ENCODE results near the gene FOXM1. TPM values are rescaled to one million over a fixed set of nuclear protein-coding genes. Genes with fewer than 3 reads are reported as not detected.

Gene FOXM1
- total RNA-seq, 1 donor from 2014 or later: 0.52 TPM

DNA sequence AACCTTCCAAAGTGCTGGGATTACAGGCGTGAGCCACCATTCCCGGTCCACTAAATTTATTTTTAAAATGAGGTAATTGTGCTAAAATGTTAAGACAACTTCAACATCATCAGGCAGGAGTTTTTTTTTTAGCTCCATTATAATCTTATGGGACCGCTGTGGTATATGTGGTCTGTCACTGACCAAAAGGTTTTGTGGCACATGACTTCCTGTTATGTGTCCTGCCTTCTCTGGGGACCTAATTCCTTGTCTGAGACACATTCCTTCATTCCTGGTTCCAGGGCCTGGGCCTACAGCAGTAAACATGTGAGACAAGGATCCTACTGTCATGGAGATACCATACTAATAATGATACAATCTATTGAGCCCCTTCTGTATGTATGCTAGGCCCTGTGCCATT, 25.0 kb downstream of the FOXM1 start:
- Histone ChIP-seq H3K4me1 (ENCODE audit: control insufficient read depth in 3 of 3, insufficient read depth in 3 of 3, low read length in 3 of 3) (peaks cover 0 to 4% (median 2%) of the 10 kb centered on the region in 3 donors), H3K27ac (ENCODE audit: low read depth, low read length) (no peak overlapping the region), H3K9me3 (ENCODE audit: control insufficient read depth in 3 of 3, low read length in 3 of 3) (no peaks in the 10 kb centered on the region)

GRCh38 chr12:2845280-2845679, 31.7 kb downstream of the FOXM1 start:
- Histone ChIP-seq H3K4me3 (ENCODE audit: low read length in 3 of 3) (no peak overlapping the region), H3K27ac (ENCODE audit: low read depth, low read length) (peak overlapping the region; percentile 56), H3K9me3 (ENCODE audit: control insufficient read depth in 3 of 3, low read length in 3 of 3) (no peaks in the 10 kb centered on the region), H3K27me3 (ENCODE audit: control insufficient read depth in 3 of 3, insufficient read depth in 3 of 3, low read length in 3 of 3) (no peaks in the 10 kb centered on the region), H3K4me1 (ENCODE audit: control insufficient read depth in 3 of 3, insufficient read depth in 3 of 3, low read length in 3 of 3) (peaks cover 3 to 10% (median 8%) of the 10 kb centered on the region in 3 donors), H3K9ac (ENCODE audit: low read depth in 1 of 3, low read length in 3 of 3) (peak overlapping the region in 1 of 3 donors; percentile 33), H3K36me3 (ENCODE audit: control insufficient read depth in 3 of 3, insufficient read depth in 3 of 3, low read length in 3 of 3) (peaks cover 2 to 4% (median 4%) of the 10 kb centered on the region in 3 donors)

More for the DNA sequence above, 25.0 kb downstream of the FOXM1 start:
- peaks cover 0 to 4% (median 2%) of the 10 kb centered on the region in 3 donors for H3K36me3 ChIP-seq (ENCODE audit: control insufficient read depth in 3 of 3, insufficient read depth in 3 of 3, low read length in 3 of 3)
- H3K9ac ChIP-seq (ENCODE audit: low read depth in 1 of 3, low read length in 3 of 3): no peak overlapping the region
- no peaks in the 10 kb centered on the region for H3K27me3 ChIP-seq (ENCODE audit: control insufficient read depth in 3 of 3, insufficient read depth in 3 of 3, low read length in 3 of 3)
- H3K4me3 ChIP-seq (ENCODE audit: low read length in 3 of 3): no peak overlapping the region

DNA sequence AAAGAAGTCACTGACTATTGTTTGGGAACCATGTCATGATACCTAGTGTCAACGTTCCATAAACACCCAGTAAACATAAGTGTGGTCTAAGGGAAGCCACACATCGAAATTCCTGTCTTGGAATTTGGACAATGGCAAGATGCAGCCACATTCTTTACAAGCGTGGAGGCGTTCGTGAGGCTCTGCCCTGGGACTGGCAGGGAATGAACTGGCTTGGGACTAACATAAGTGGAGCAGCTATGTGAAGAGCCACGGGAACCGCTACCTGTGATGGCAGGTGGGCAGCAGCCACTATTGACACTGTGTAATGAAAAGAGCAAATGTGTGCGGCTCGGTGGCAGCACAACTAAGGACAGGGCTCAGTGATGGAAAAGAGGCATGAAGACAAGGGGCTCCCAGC, 32.2 kb downstream of the FOXM1 start:
- peaks cover 2 to 4% (median 4%) of the 10 kb centered on the region in 3 donors for H3K36me3 ChIP-seq (ENCODE audit: control insufficient read depth in 3 of 3, insufficient read depth in 3 of 3, low read length in 3 of 3)
- no peaks in the 10 kb centered on the region for H3K27me3 ChIP-seq (ENCODE audit: control insufficient read depth in 3 of 3, insufficient read depth in 3 of 3, low read length in 3 of 3)
- H3K9me3 ChIP-seq (ENCODE audit: control insufficient read depth in 3 of 3, low read length in 3 of 3): no peaks in the 10 kb centered on the region
- H3K4me1 ChIP-seq (ENCODE audit: control insufficient read depth in 3 of 3, insufficient read depth in 3 of 3, low read length in 3 of 3): peaks cover 3 to 10% (median 8%) of the 10 kb centered on the region in 3 donors
- H3K9ac ChIP-seq (ENCODE audit: low read depth in 1 of 3, low read length in 3 of 3): peak overlapping the region in 1 of 3 donors; percentile 33
- H3K27ac ChIP-seq (ENCODE audit: low read depth, low read length): peak overlapping the region; percentile 56
- H3K4me3 ChIP-seq (ENCODE audit: low read length in 3 of 3): no peak overlapping the region

GRCh38 chr12:2842948-2843347, 34.0 kb downstream of the FOXM1 start:
- Histone ChIP-seq H3K27ac (ENCODE audit: low read depth, low read length) (no peak overlapping the region), H3K4me1 (ENCODE audit: control insufficient read depth in 3 of 3, insufficient read depth in 3 of 3, low read length in 3 of 3) (peaks cover 3 to 10% (median 8%) of the 10 kb centered on the region in 3 donors), H3K27me3 (ENCODE audit: control insufficient read depth in 3 of 3, insufficient read depth in 3 of 3, low read length in 3 of 3) (no peaks in the 10 kb centered on the region), H3K9me3 (ENCODE audit: control insufficient read depth in 3 of 3, low read length in 3 of 3) (no peaks in the 10 kb centered on the region), H3K36me3 (ENCODE audit: control insufficient read depth in 3 of 3, insufficient read depth in 3 of 3, low read length in 3 of 3) (peaks cover 4 to 6% (median 4%) of the 10 kb centered on the region in 3 donors), H3K9ac (ENCODE audit: low read depth in 1 of 3, low read length in 3 of 3) (no peak overlapping the region), H3K4me3 (ENCODE audit: low read length in 3 of 3) (no peak overlapping the region)

DNA sequence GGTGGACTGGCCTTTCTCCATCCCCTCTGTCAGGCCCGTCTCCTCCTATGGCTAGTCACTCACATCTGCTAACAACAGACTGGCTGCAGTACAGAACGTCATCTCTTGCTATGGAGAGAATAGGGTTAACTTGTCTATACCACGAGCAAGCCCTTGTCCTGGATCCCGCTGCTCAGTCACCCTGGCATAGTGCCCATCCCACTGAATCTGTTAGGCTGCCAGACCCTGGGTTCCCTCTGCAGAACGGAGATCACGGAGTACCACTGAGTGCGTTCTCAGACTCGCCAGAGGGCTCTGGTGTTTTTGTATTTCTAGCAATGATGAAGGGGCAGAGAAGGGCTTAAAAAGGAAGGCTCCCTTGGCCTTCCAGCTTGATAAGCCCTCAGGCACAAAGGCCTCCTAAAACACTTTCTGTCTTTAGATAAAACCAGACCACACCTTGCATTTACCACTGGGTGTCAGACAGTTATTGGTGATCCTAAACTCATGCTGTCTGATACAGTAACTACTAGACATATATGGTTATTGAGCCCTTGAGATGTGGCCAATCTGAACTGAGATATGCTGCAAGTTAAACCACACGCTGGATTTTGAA, 35.8 kb downstream of the FOXM1 start:
- no peaks in the 10 kb centered on the region for H3K9me3 ChIP-seq (ENCODE audit: control insufficient read depth in 3 of 3, low read length in 3 of 3)
- H3K27ac ChIP-seq (ENCODE audit: low read depth, low read length): no peak overlapping the region
- no peak overlapping the region for H3K9ac ChIP-seq (ENCODE audit: low read depth in 1 of 3, low read length in 3 of 3)
- H3K4me3 ChIP-seq (ENCODE audit: low read length in 3 of 3): no peak overlapping the region
- H3K36me3 ChIP-seq (ENCODE audit: control insufficient read depth in 3 of 3, insufficient read depth in 3 of 3, low read length in 3 of 3): peaks cover 4 to 6% (median 4%) of the 10 kb centered on the region in 3 donors
- H3K27me3 ChIP-seq (ENCODE audit: control insufficient read depth in 3 of 3, insufficient read depth in 3 of 3, low read length in 3 of 3): no peaks in the 10 kb centered on the region
- peaks cover 3 to 8% (median 7%) of the 10 kb centered on the region in 3 donors for H3K4me1 ChIP-seq (ENCODE audit: control insufficient read depth in 3 of 3, insufficient read depth in 3 of 3, low read length in 3 of 3)

DNA sequence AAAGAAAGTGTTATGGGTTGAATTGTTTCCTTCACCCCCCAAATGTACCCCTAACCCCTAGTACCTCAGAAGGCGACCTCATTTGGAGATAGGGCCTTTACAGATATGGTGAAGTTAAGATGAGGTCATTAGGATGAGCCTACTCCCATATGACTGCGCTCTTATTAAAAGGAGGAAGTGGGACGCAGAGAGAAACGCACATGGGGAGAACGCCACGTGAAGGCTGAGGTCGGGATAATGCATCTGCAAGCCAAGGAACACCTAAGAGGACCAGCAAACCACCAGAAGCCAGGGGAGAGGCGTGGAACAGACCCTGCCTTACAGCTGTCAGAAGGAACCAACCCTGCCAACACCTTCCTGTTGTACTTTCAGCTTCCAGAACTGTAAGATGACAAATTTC, 40.4 kb downstream of the FOXM1 start:
- Histone ChIP-seq H3K4me1 (ENCODE audit: control insufficient read depth in 3 of 3, insufficient read depth in 3 of 3, low read length in 3 of 3) (peaks cover 13 to 15% (median 14%) of the 10 kb centered on the region in 3 donors), H3K27ac (ENCODE audit: low read depth, low read length) (no peak overlapping the region), H3K9ac (ENCODE audit: low read depth in 1 of 3, low read length in 3 of 3) (no peak overlapping the region)

DNA sequence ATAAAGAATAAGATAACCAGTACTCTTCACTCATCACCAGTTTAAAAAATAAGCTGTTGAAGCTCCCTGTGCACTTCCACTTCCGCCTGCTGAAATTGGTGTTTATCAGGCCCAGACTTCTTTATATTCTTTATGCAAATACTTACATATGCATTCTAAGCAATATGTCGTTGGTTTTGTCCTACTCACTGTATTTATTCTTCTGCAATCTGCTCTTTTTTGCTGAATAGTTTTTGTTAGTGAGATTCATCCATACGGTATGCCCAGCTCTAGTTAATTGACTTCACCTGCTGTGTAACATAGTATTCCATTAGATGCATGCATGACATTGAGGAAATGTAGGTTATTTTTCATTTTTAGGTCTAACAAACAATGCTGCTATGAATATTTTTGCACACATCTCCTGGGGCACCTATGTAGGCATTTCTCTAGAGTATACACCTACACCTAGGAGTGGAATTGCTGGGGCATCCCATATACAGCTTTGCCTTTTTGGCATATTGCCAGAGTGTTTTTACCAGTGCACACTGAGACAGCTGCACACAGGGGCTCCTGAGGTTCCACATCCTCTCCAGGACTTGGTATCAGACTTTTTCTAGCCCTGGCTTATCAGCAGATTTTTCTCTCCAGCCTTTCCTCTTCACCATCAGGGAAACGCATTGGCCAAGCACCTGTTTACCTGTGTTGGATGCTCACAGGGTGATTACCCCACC, 41.1 kb downstream of the FOXM1 start:
- H3K4me3 ChIP-seq (ENCODE audit: low read length in 3 of 3): no peak overlapping the region
- H3K9me3 ChIP-seq (ENCODE audit: control insufficient read depth in 3 of 3, low read length in 3 of 3): no peaks in the 10 kb centered on the region
- peaks cover 0 to 11% (median 3%) of the 10 kb centered on the region in 3 donors for H3K27me3 ChIP-seq (ENCODE audit: control insufficient read depth in 3 of 3, insufficient read depth in 3 of 3, low read length in 3 of 3)
- peaks cover 13 to 15% (median 14%) of the 10 kb centered on the region in 3 donors for H3K4me1 ChIP-seq (ENCODE audit: control insufficient read depth in 3 of 3, insufficient read depth in 3 of 3, low read length in 3 of 3)
- H3K36me3 ChIP-seq (ENCODE audit: control insufficient read depth in 3 of 3, insufficient read depth in 3 of 3, low read length in 3 of 3): peaks cover 3 to 12% (median 10%) of the 10 kb centered on the region in 3 donors
- no peak overlapping the region for H3K27ac ChIP-seq (ENCODE audit: low read depth, low read length)
- no peak overlapping the region for H3K9ac ChIP-seq (ENCODE audit: low read depth in 1 of 3, low read length in 3 of 3)

More for the DNA sequence above, 40.4 kb downstream of the FOXM1 start:
- Histone ChIP-seq H3K36me3 (ENCODE audit: control insufficient read depth in 3 of 3, insufficient read depth in 3 of 3, low read length in 3 of 3) (peaks cover 3 to 9% (median 6%) of the 10 kb centered on the region in 3 donors), H3K27me3 (ENCODE audit: control insufficient read depth in 3 of 3, insufficient read depth in 3 of 3, low read length in 3 of 3) (peaks cover 0 to 11% (median 3%) of the 10 kb centered on the region in 3 donors), H3K4me3 (ENCODE audit: low read length in 3 of 3) (no peak overlapping the region), H3K9me3 (ENCODE audit: control insufficient read depth in 3 of 3, low read length in 3 of 3) (no peaks in the 10 kb centered on the region)

GRCh38 chr12:2834581-2835491, 42.1 kb downstream of the FOXM1 start, which contains the start of gene NRIP2:
NRIP2 (minus strand) TSS chr12:2835035; CDS start chr12:2834983, 52 bp downstream.
- peaks cover 13 to 15% (median 14%) of the 10 kb centered on the region in 3 donors for H3K4me1 ChIP-seq (ENCODE audit: control insufficient read depth in 3 of 3, insufficient read depth in 3 of 3, low read length in 3 of 3)
- H3K4me3 ChIP-seq (ENCODE audit: low read length in 3 of 3): peak within 1 kb of the TSS; percentile 44 to 47 (median 46)
- H3K9ac ChIP-seq (ENCODE audit: low read depth in 1 of 3, low read length in 3 of 3): peak within 1 kb of the TSS in 2 of 3 donors; percentile 53 to 73
- H3K27ac ChIP-seq (ENCODE audit: low read depth, low read length): peak within 1 kb of the TSS; percentile 25
- H3K9me3 ChIP-seq (ENCODE audit: control insufficient read depth in 3 of 3, low read length in 3 of 3): no peaks in the 10 kb centered on the region
- peaks cover 0 to 11% (median 3%) of the 10 kb centered on the region in 3 donors for H3K27me3 ChIP-seq (ENCODE audit: control insufficient read depth in 3 of 3, insufficient read depth in 3 of 3, low read length in 3 of 3)
- peaks cover 7 to 18% (median 17%) of the 10 kb centered on the region in 3 donors for H3K36me3 ChIP-seq (ENCODE audit: control insufficient read depth in 3 of 3, insufficient read depth in 3 of 3, low read length in 3 of 3)

- Histone ChIP-seq H3K4me3 (ENCODE audit: low read length in 3 of 3) (no peak overlapping the region), H3K27me3 (ENCODE audit: control insufficient read depth in 3 of 3, insufficient read depth in 3 of 3, low read length in 3 of 3) (peaks cover 0 to 11% (median 3%) of the 10 kb centered on the region in 3 donors), H3K9me3 (ENCODE audit: control insufficient read depth in 3 of 3, low read length in 3 of 3) (no peaks in the 10 kb centered on the region), H3K36me3 (ENCODE audit: control insufficient read depth in 3 of 3, insufficient read depth in 3 of 3, low read length in 3 of 3) (peaks cover 10 to 22% (median 18%) of the 10 kb centered on the region in 3 donors), H3K9ac (ENCODE audit: low read depth in 1 of 3, low read length in 3 of 3) (peak overlapping the region in 2 of 3 donors; percentile 53 to 73), H3K27ac (ENCODE audit: low read depth, low read length) (no peak overlapping the region), H3K4me1 (ENCODE audit: control insufficient read depth in 3 of 3, insufficient read depth in 3 of 3, low read length in 3 of 3) (peaks cover 13 to 15% (median 14%) of the 10 kb centered on the region in 3 donors)
Observed at GRCh38 chr12:2833810-2834209, 43.2 kb downstream of the FOXM1 start.
